Measurements from ENCODE around the gene DDX60.
A peak's percentile ranks its signal among the peaks of the same experiment; 100 is the strongest.
"Not testable (repeated sequence)": the region's sequence is repeated elsewhere in the genome, so short reads cannot be mapped to it uniquely, and the experiment has no call there.

DDX60 gene

DNA sequence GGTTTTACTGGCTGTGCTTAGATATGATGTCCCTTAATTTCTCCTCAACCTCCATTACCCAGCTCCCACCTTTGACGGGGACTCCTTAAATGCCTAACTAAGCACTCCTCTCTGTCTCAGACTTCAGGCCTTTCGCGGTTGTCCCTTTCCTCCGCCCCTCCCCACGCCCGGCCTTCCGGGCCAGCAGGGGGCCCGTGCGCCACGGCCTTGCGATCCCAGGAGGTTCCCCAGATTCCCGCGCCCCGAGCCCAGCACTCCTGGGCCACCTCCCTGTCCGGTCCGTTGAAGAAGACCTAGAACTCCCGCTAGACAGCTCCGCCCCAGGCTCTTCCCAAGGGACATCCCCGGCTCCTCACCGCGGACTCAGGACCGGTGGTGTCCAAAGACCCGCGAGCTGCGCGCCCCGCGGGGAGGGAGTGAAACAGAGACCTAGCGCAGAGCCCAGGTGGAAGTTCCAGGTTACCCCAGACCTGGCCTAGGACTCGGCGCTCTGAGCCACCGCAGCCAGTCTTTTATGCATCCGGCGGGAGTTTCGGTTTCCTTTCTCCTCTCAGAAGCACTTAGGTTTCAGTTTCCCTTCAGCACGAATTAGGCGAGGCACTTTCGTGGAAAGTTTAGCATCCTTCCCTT lies at the start of gene DDX60:
DDX60 (minus strand) TSS at position 487 of the 630 bp plus-strand sequence. CDS start 7,493 bp downstream, outside the sequence.
- DNase-seq (ENCODE audit: low spot score): peak; percentile 84

- DNase-seq (ENCODE audit: low spot score): no peak
Measured at GRCh38 chr4:168367065-168367464, 48.5 kb upstream of the DDX60 start.

DNA sequence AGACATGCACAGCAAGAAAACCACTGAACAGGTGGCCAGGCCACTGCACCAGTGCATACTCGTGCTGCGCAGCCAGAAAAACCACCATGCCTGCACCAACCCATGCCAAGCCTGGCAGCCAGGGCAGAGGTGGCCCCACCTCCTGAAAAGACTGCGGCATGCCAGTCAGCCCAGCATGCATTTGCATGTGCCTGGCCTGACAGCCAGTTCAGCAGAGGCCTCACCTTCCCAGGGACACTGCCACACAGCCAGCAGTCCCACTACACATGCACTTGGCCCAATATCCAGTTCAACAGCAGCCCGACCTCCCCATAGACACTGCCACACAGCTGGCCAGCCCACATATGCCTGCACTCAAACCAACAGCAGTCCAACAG lies 43.5 kb upstream of the DDX60 start:
- DNase-seq (ENCODE audit: low spot score): no peak

- no peak for DNase-seq (ENCODE audit: low spot score)
Measured at GRCh38 chr4:168361365-168362024, 42.9 kb upstream of the DDX60 start.

DNA sequence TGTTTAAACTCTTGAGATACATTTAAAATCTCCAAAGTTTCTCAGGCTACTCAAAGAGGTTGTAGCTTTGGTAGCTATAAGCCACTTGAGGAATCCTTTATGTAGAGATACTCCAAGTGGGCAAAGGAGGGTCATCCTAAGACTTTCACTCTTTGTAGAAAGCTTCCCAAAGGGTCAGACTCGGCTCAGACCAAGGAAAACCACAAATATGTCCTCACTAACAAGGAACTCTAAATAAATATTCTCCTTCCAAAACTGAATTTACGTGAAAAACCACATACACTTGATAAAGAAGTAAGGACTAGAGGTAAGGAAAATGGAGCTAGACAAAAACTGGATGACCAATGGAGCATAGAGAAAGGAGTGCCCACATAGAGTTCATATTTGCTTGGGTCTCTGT lies 41.7 kb upstream of the DDX60 start:
- DNase-seq (ENCODE audit: low spot score): no peak

GRCh38 chr4:168357941-168358340 lies 39.4 kb upstream of the DDX60 start:
- DNase-seq (ENCODE audit: low spot score): no peak

GRCh38 chr4:168353746-168354145 lies 35.2 kb upstream of the DDX60 start:
- no peak for DNase-seq (ENCODE audit: low spot score)

- DNase-seq (ENCODE audit: low spot score): no peak
Measured at GRCh38 chr4:168337550-168337940, 19.0 kb upstream of the DDX60 start.

GRCh38 chr4:168336837-168337549 lies 18.4 kb upstream of the DDX60 start:
- no peak for DNase-seq (ENCODE audit: low spot score)

GRCh38 chr4:168335621-168336020 lies 17.1 kb upstream of the DDX60 start:
- DNase-seq (ENCODE audit: low spot score): no peak

GRCh38 chr4:168334053-168334452 lies 15.5 kb upstream of the DDX60 start:
- DNase-seq (ENCODE audit: low spot score): no peak

DNA sequence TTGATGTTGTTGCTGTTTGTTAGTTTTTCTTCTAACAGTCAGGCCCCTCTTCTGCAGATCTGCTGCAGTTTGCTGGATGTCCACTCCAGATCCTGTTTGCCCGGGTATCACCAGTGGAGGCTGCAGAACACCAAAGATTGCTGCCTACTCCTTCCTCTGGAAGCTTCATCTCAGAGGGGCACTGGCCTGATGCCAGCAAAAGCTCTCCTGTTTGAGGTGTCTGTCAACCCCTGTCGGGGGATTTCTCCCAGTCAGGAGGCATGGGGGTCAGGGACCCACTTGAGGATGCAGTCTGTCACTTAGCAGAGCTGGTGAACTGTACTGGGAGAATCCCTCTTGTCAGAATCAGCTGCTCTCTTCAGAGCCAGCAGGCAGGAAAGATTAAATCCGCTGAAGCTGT lies 12.0 kb upstream of the DDX60 start:
- not testable (repeated sequence) for DNase-seq (ENCODE audit: low spot score)

GRCh38 chr4:168325591-168325990 lies 7.0 kb upstream of the DDX60 start:
- no peak for DNase-seq (ENCODE audit: low spot score)

- peak; percentile 59 for DNase-seq (ENCODE audit: low spot score)
Measured at GRCh38 chr4:168321006-168321405, 2.5 kb upstream of the DDX60 start.

DNA sequence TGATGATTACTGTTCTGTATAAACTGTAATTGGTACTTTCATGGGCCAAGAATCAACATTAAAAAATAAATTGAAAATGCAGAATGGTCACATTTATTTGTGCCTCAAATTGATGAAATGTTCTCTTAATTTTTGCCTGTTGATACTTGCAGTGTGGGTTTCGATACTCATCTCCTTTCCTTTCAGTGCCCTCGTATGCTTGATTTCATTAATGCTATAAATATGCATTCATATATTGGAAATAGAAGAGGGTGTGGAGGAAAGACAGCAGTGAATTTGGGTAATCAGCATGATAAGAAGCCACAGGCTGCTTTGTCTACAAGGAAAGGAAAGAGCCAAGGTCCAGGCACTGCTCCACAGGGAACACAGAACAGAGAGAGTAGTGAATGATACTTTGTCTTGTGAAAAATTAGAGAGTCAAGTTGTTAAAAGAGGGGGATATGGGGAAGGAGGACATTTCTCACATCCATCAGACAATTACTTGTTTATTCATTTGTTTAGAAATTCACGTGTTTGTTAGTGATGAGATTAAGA lies 1.0 kb upstream of the DDX60 start:
- DNase-seq (ENCODE audit: low spot score): no peak

DNA sequence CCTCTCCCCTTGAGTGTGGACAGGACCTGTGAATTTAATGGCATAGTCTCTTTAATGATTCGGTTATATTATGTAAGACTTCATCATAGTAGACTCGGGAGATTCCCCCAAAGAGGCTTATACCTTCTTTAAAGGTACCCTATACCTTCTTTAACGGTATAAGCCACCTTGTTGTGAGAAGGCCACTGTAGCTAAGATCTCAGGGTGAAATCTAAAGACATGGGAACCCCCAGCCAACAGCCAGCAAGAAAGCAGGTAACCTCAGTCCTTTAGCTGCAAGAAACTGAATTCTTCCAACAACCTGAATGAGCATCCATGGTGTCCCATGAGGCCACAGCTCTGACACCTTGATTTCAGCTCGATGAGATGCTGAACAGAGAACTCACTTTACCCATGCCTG lies 931 bp downstream of the DDX60 start:
- DNase-seq (ENCODE audit: low spot score): no peak

DNA sequence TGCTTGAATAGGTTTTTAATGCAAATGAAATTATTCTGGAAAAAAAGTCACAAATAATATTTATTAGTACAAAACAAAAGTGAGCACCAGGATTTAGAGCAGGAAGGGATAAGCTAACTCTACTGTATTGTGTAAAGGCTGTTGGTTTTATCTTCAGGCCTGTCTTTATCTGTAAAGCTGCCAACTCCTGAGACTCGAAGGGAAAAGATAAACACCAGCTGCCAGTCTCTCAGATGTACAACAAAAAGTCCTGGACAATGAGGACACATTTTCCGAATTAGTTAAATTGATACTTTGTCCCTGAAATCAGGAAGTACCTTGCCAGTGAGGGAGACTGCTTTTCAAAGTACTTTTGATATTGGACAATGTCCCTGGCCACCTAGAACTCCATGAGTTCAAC lies 8.8 kb downstream of the DDX60 start:
- no peak for DNase-seq (ENCODE audit: low spot score)

DNA sequence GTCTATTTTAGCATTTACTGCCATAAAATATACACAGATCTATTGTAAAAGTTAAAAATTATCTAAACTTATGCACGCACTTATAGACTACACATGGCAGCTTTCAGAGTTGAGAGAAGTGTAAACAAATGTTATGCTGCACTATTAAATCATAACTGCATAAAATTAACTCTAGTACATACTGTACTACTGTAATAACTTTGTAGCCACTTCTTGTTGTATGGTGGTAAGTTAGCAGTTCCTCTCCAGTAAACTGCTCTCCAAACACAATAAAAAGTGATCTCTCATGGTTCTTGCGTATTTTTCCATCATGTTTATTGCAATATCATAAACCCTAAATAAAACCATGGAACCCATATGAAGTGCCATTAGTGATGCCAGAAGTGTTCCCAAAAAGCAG lies 9.6 kb downstream of the DDX60 start:
- no peak for DNase-seq (ENCODE audit: low spot score)

DNA sequence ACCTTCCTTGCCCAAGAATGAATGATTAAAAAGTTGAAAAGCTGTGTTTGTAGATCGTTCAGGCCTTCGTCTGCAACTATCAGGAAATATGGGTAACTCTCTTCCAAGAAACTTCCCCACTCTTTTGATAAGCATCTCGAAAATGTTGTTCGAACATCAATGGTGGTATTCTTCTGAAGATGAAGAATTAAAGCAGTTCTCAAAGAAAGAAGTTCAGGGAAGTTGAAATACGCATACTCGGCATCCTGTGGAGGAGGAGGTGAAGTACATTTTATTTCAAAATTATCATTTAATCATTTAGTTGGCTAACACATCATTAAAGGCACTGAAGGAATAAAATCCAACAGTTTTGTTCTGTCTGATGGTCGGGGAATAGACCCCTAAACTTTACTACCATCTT lies 12.1 kb downstream of the DDX60 start:
- DNase-seq (ENCODE audit: low spot score): no peak

DNA sequence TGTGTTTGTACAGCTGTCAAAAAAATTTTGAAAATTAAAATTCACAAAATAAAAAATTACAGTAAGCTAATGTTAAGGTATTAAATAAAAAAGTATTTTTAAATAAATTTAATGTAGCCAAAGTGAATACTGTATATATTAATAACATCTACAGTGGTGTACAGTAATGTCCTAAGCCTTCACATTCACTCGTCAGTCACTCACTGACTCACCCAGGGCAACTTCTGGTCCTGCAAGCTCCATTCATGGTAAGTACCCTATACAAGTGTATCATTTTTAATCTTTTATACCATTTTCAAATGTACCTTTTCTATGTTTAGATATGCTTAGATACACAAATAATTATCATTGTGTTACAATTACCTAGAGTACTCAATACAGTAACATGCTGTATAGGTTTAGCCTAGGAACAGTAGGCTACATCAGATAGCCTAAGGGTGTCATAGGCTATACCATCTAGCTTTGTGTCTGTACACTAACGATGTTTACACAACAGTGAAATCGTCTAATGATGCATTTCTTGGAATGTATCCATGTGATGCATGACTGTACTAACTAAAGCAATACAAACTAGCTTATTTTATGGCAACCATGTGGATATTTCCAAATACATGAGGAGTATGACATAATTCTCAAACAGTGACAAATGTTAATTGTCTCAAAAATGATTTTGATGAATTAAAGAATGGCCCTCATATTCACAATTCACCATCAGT lies 13.7 kb downstream of the DDX60 start:
- DNase-seq (ENCODE audit: low spot score): peak; percentile 52

DNA sequence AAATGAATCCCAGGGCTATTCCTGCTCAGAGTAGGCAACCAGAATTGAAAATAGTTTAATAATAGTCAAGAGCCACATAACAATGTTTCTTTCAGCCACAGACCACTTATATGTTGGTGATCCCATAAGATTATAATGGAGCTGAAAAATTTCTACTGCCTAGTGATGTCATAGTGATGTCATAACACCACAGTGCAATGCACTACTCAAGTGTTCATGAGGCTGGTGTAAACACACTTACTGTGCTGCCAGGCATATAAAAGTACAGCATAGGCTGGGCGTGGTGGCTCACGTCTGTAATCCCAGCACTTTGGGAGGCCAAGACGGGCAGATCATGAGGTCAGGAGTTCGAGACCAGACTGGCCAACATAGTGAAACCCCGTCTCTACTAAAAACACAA lies 15.1 kb downstream of the DDX60 start:
- not testable (repeated sequence) for DNase-seq (ENCODE audit: low spot score)

GRCh38 chr4:168293386-168293975 lies 25.1 kb downstream of the DDX60 start:
- DNase-seq (ENCODE audit: low spot score): no peak
